Panc1 (cell line): Measurements from ENCODE around the gene ASPSCR1. TPM values are rescaled to one million over a fixed set of nuclear protein-coding genes. Genes with fewer than 3 reads are reported as not detected.

Source experiments
- ATAC-seq: fragments of 200-7000 bp; cut with Tn5 transposase; 2 replicates; pipeline ENCODE4 v1.9.1; 2020; ENCODE audit warnings: mild to moderate bottlenecking, moderate library complexity
- BruUV-seq: library from RNA; stranded (reverse); fragments of 400-500 nt; replicated peaks from 2 replicates; lab custom pipeline; 2021; lab: Mats Ljungman, UMichigan
- CTCF ChIA-PET: fragments of 300-600 bp; sonication (Branson Sonifier 250); formaldehyde crosslinking; loops from one replicate; lab custom pipeline; 2022; ENCODE audit warnings: antibody characterized with exemption; lab: Charles Lee
- POLR2A ChIA-PET: fragments of 300-600 bp; sonication (Branson Sonifier 250); formaldehyde crosslinking; loops from one replicate; lab custom pipeline; 2022; ENCODE audit warnings: antibody characterized with exemption; lab: Charles Lee
- DNase-seq: peaks from one replicate; pipeline ENCODE4 v3.0.0-alpha.2; 2010; ENCODE audit warnings: low read depth, low spot score
- H3K27ac ChIP-seq: 2 replicates; pipeline ENCODE4 v1.5.1; 2011; ENCODE audit warnings: mild to moderate bottlenecking, low read length, inconsistent platforms
- H3K27me3 ChIP-seq: fragments of 200-500 bp; sonication (Bioruptor generic); 2 replicates; pipeline ENCODE4 v1.6.0; 2014; ENCODE audit warnings: low read length, inconsistent platforms; ENCODE audit not compliant: control insufficient read depth, insufficient read depth
- H3K36me3 ChIP-seq: fragments of 200-500 bp; sonication (Bioruptor generic); 2 replicates; pipeline ENCODE4 v1.5.1; 2014; ENCODE audit warnings: inconsistent platforms, mild to moderate bottlenecking, low read length, moderate library complexity; ENCODE audit not compliant: control insufficient read depth, insufficient read depth
- H3K4me1 ChIP-seq: 2 replicates; pipeline ENCODE4 v1.5.1; 2011; ENCODE audit warnings: inconsistent platforms, mild to moderate bottlenecking, low read length, moderate library complexity; ENCODE audit not compliant: control insufficient read depth, insufficient read depth
- H3K4me3 ChIP-seq, 2 experiments: 2 replicates each; pipeline ENCODE4 v1.5.1; 2011 to 2012; ENCODE audit warnings: low read depth in 2 of 2, low read length in 2 of 2, mild to moderate bottlenecking in 2 of 2, inconsistent platforms in 1 of 2, moderate library complexity in 1 of 2
- H3K9me3 ChIP-seq: fragments of 200-500 bp; sonication (Bioruptor generic); 2 replicates; pipeline ENCODE4 v1.5.1; 2014; ENCODE audit warnings: low read depth, mild to moderate bottlenecking, inconsistent platforms, low read length, moderate library complexity; ENCODE audit not compliant: control insufficient read depth, insufficient read depth
- CTCF ChIP-seq: fragments of 450-650 bp; IDR thresholded peaks from 2 replicates; pipeline ENCODE4 v1.5.1; 2017; ENCODE audit warnings: mild to moderate bottlenecking
- POLR2AphosphoS5 ChIP-seq: IDR thresholded peaks from 2 replicates; pipeline ENCODE4 v1.6.1; 2012; ENCODE audit warnings: mild to moderate bottlenecking, low read depth, low read length, moderate library complexity
- REST ChIP-seq, 2 experiments: IDR thresholded peaks; 2 replicates each; pipeline ENCODE4 v1.6.1; 2011 to 2012; ENCODE audit warnings: low read depth in 2 of 2, control low read depth in 1 of 2, low read length in 1 of 2, mild to moderate bottlenecking in 1 of 2, moderate library complexity in 1 of 2; ENCODE audit not compliant: insufficient read depth in 1 of 2
- SIN3A ChIP-seq: IDR thresholded peaks from 2 replicates; pipeline ENCODE4 v1.6.1; 2012; ENCODE audit warnings: low read depth, mild to moderate bottlenecking, low read length, moderate library complexity, borderline replicate concordance; ENCODE audit not compliant: insufficient read depth
- TCF7L2 ChIP-seq: IDR thresholded peaks from 2 replicates; pipeline ENCODE4 v1.6.1; 2011; ENCODE audit warnings: mild to moderate bottlenecking, low read depth, low read length, inconsistent platforms
- in situ Hi-C: cut with HindIII; loops from 2 replicates; pipeline ENCODE4 v1.10.0; 2016; ENCODE audit warnings: low sequenced_read_pairs, low pct_unique_long_range_greater_than_20kb
- intact Hi-C: fragments of 100-400 bp; cut with micrococcal nuclease; formaldehyde crosslinking; loops from one replicate; pipeline ENCODE4 v1.10.0; 2022; ENCODE audit not compliant: unreplicated experiment
- total RNA-seq: library from RNA; stranded (reverse); gene quantifications from one replicate; pipeline ENCODE4 v1.2.1, GENCODE V29; 2021; ENCODE audit not compliant: unreplicated experiment

Gene ASPSCR1
- total RNA-seq, 1 experiment from 2014 or later: 64.7 TPM

- in situ Hi-C loops (no loop called here), intact Hi-C loops (no loop called here)
- no peaks in the 10 kb centered on the region; the same call in 1 of the 2 replicates for H3K27me3 ChIP-seq
- BruUV-seq: no TSS peak
- ATAC-seq (no peak), DNase-seq (no peak)
- H3K36me3 ChIP-seq: peaks cover 5% of the 10 kb centered on the region; the same call in 1 of the 2 replicates
- no peak overlapping the region for H3K27ac ChIP-seq
- POLR2A ChIA-PET: interaction anchor here (0.6 to 0.7 kb wide), 2 partner anchors 10 to 21 kb away, joined by 3 to 5 read pairs; no protein-coding TSS in a partner anchor
- peaks cover 6% of the 10 kb centered on the region for H3K4me1 ChIP-seq
- TF ChIP-seq SIN3A (no peak), CTCF (no peak), REST (IDR thresholded peaks at IDR 0.05; ENCODE audit: insufficient read depth in 1 of 2, low read depth in 2 of 2, low read length in 1 of 2) (no peak), POLR2AphosphoS5 (no peak), TCF7L2 (no peak)
- no peaks in the 10 kb centered on the region for H3K9me3 ChIP-seq
- no peak overlapping the region for H3K4me3 ChIP-seq
- CTCF ChIA-PET: interaction anchor here (0.6 kb wide), 1 partner anchor 245 kb away, joined by 3 read pairs; no protein-coding TSS in a partner anchor
Observed at GRCh38 chr17:81955756-81956544, 21.5 kb upstream of the ASPSCR1 start.

DNA sequence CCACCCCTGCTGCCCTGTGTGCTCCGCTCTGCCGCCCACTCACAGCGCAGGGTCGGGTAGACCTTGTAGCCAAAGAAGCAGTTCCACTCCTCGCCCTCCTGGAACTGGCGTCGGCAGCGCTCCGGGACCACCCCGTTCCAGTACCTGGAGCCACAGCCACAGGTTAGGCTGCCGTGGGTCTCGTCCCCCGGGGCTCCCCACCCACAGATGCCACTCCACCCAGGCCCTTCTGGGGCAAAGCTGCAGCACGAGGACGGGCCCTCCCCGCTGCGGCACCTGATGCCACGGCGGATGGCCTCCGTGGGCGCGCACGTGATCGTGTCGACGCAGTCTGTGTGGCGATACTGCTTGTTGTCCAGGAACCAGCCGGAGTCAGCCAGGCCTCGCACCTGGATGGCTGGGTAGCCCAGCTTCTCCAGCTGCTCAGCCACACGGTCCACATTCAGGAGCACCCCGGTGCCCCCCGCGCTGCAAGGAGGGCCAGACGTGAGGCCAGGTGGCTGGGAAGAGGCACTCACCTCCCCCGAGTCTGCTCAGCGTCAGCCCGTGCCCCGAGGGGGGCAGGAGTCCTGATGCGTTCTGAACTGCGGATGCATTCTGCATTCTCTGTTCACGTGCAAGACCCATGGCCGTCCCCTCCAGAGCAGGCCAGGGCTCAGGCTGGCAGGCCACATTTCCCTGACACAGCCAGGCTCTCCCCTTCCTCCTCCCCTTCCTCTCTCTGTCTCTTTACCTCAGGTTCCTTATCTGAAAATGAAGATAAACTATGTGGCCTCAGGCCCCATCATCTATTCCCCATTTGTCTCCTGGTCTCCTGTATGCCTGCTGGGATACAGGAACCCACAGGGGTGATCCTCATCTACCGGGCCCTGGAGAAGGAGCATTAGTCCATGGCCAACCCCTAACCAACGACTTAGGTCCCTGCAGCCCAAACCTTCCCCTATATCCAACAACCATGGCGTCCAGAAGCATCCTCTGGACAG is 20.5 kb upstream of the ASPSCR1 start:
- DNase-seq (no peak), ATAC-seq (no peak)
- Histone ChIP-seq H3K9me3 (no peaks in the 10 kb centered on the region), H3K4me3 (no peak overlapping the region), H3K27me3 (no peaks in the 10 kb centered on the region; the same call in 1 of the 2 replicates), H3K36me3 (peaks cover 5% of the 10 kb centered on the region; the same call in 1 of the 2 replicates), H3K27ac (no peak overlapping the region), H3K4me1 (peaks cover 6% of the 10 kb centered on the region)
- intact Hi-C loops: no loop called here
- in situ Hi-C loops: no loop called here
- TF ChIP-seq TCF7L2 (no peak), REST (IDR thresholded peaks at IDR 0.05; ENCODE audit: insufficient read depth in 1 of 2, low read depth in 2 of 2, low read length in 1 of 2) (no peak), POLR2AphosphoS5 (no peak), CTCF (no peak), SIN3A (no peak)
- POLR2A ChIA-PET: no interaction called here
- no TSS peak for BruUV-seq
- CTCF ChIA-PET: no interaction called here
